Colonic mucosa (tissue), 4 donors: ENCODE results near the gene LRRC42. TPM values are rescaled to one million over a fixed set of nuclear protein-coding genes. Genes with fewer than 3 reads are reported as not detected.
"Not testable (repeated sequence)": the region's sequence is repeated elsewhere in the genome, so short reads cannot be mapped to it uniquely, and the experiment has no call there.

Source experiments
- DNase-seq: peaks from one replicate; pipeline ENCODE4 v3.0.0-alpha.2; 2020
- H3K27ac ChIP-seq: fragments of 200-600 bp; one replicate; pipeline ENCODE4 v1.8.0; 2021
- H3K27me3 ChIP-seq: fragments of 200-600 bp; one replicate; pipeline ENCODE4 v1.8.0; 2021
- H3K36me3 ChIP-seq: fragments of 200-600 bp; one replicate; pipeline ENCODE4 v1.8.0; 2021
- H3K4me1 ChIP-seq: fragments of 200-600 bp; one replicate; pipeline ENCODE4 v1.8.0; 2021; ENCODE audit warnings: mild to moderate bottlenecking
- H3K4me3 ChIP-seq: fragments of 200-600 bp; one replicate; pipeline ENCODE4 v1.8.0; 2021
- H3K9ac ChIP-seq, 2 donors: one replicate each; pipeline ENCODE4 v1.7.0; 2013; ENCODE audit warnings: control low read depth in 2 of 2, low read depth in 2 of 2, low read length in 2 of 2
- H3K9me3 ChIP-seq: fragments of 200-600 bp; one replicate; pipeline ENCODE4 v1.8.0; 2021
- CTCF ChIP-seq: fragments of 200-600 bp; IDR thresholded peaks from one replicate; pipeline ENCODE4 v1.8.0; 2022; ENCODE audit warnings: antibody characterized with exemption, mild to moderate bottlenecking
- intact Hi-C: fragments of 100-400 bp; cut with DNase I; formaldehyde crosslinking; loops from one replicate; pipeline ENCODE4 v1.14.1; 2022
- total RNA-seq, 2 donors: library from RNA; stranded (reverse); fragmentation: NEBNext Ultra II Directional in 1 of 2; extraction: Animal tissue kit (Norgen Biotek cat#: 25700) in 1 of 2; gene quantifications; one replicate each; pipeline ENCODE4 v1.2.1, GENCODE V29; 2021
- donor health status: healthy.
- donor health status: DM: no; HTN: no; CAD: no.
- donor health status: DM: no; HTN: no; CAD: no.

LRRC42 gene
- total RNA-seq, 2 donors from 2014 or later = 23.2 to 24.8 TPM

GRCh38 chr1:53984726-53985125 is 38.6 kb downstream of the LRRC42 start:
- Histone ChIP-seq H3K4me3 (no peak overlapping the region), H3K27me3 (no peaks in the 10 kb centered on the region), H3K9ac (no peak overlapping the region), H3K27ac (no peak overlapping the region), H3K36me3 (no peaks in the 10 kb centered on the region), H3K4me1 (no peaks in the 10 kb centered on the region), H3K9me3 (no peaks in the 10 kb centered on the region)
- no peak for TF ChIP-seq CTCF
- DNase-seq = no peak
- intact Hi-C loops = no loop called here

- Histone ChIP-seq H3K36me3 (no peaks in the 10 kb centered on the region), H3K9me3 (no peaks in the 10 kb centered on the region), H3K4me1 (no peaks in the 10 kb centered on the region), H3K27ac (no peak overlapping the region), H3K9ac (no peak overlapping the region), H3K4me3 (no peak overlapping the region), H3K27me3 (no peaks in the 10 kb centered on the region)
- no peak for TF ChIP-seq CTCF
- DNase-seq = no peak
- intact Hi-C loops = no loop called here
Measured at GRCh38 chr1:53986458-53986857, 40.3 kb downstream of the LRRC42 start.

- intact Hi-C loops = no loop called here
- no peak for TF ChIP-seq CTCF
- H3K27ac ChIP-seq = no peak overlapping the region
- H3K27me3 ChIP-seq = no peaks in the 10 kb centered on the region
- no peak overlapping the region for H3K4me3 ChIP-seq
- H3K9me3 ChIP-seq = no peaks in the 10 kb centered on the region
- no peaks in the 10 kb centered on the region for H3K4me1 ChIP-seq
- DNase-seq = no peak
- H3K36me3 ChIP-seq = no peaks in the 10 kb centered on the region
- no peak overlapping the region for H3K9ac ChIP-seq
Measured at GRCh38 chr1:53987880-53988279, 41.7 kb downstream of the LRRC42 start.

- DNase-seq = no peak
- Histone ChIP-seq H3K9me3 (no peaks in the 10 kb centered on the region), H3K4me3 (no peak overlapping the region), H3K4me1 (no peaks in the 10 kb centered on the region), H3K27ac (no peak overlapping the region), H3K9ac (no peak overlapping the region), H3K36me3 (no peaks in the 10 kb centered on the region), H3K27me3 (no peaks in the 10 kb centered on the region)
- intact Hi-C loops = no loop called here
- TF ChIP-seq CTCF = no peak
Measured at GRCh38 chr1:53992085-53992874, 46.1 kb downstream of the LRRC42 start.

- H3K27ac ChIP-seq, intact Hi-C loops, DNase-seq, H3K27me3 ChIP-seq, H3K4me1 ChIP-seq, H3K9ac ChIP-seq, H3K36me3 ChIP-seq, H3K4me3 ChIP-seq, H3K9me3 ChIP-seq: not testable (repeated sequence)
Measured at GRCh38 chr1:53994516-53994915, 48.4 kb downstream of the LRRC42 start.

- TF ChIP-seq CTCF = no peak
- H3K4me3 ChIP-seq = no peak overlapping the region
- intact Hi-C loops = no loop called here
Measured at GRCh38 chr1:53995683-53996082, 49.5 kb downstream of the LRRC42 start.

More at GRCh38 chr1:53995683-53996082, 49.5 kb downstream of the LRRC42 start:
- Histone ChIP-seq H3K27ac (no peak overlapping the region), H3K9me3 (no peaks in the 10 kb centered on the region), H3K4me1 (no peaks in the 10 kb centered on the region), H3K27me3 (no peaks in the 10 kb centered on the region), H3K9ac (no peak overlapping the region), H3K36me3 (no peaks in the 10 kb centered on the region)
- no peak for DNase-seq
